ENCODE measurements around the gene PSRC1. TPM values are rescaled to one million over a fixed set of nuclear protein-coding genes. Genes with fewer than 3 reads are reported as not detected.

Gene PSRC1
- total RNA-seq, 2 donors from 2014 or later: 38.5 to 72.7 TPM

DNA sequence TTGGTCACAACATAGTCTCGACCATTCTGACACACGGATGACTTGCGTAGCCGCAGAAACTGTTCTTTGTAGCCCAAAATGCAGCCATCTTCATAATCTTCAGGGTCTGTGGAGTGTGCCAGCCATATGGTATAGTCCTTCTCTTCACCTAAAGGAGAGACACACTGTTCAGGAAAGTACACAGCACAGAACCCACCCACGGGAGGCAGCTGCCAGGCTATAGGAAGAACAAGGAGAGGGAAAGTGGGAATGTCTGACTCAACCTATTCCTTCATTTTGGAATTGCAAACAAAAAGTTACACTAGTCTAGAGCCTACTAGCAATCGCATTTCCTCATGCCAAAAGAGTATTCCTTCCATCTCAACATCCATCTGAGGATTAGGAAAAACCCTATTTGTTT, 40.0 kb upstream of the PSRC1 start:
- WGBS, 2 experiments (ENCODE audit: insufficient coverage in 1 of 2, insufficient read length in 1 of 2): 94% methylated on average over 4 to 6 of the region's 6 CpGs
- Histone ChIP-seq H3K9ac (ENCODE audit: extremely low read depth, low read length, poor library complexity, severe bottlenecking) (no peak overlapping the region), H3K27ac (ENCODE audit: low read depth, low read length) (no peak overlapping the region), H3K4me1 (ENCODE audit: control insufficient read depth, insufficient read depth, low read length) (no peaks in the 10 kb centered on the region), H3K36me3 (ENCODE audit: control insufficient read depth, insufficient read depth, low read length) (peaks cover 48% of the 10 kb centered on the region), H3K9me3 (ENCODE audit: control insufficient read depth, low read length) (no peaks in the 10 kb centered on the region), H3K27me3 (ENCODE audit: control insufficient read depth, insufficient read depth, low read length, poor library complexity, severe bottlenecking) (no peaks in the 10 kb centered on the region), H3K4me3 (ENCODE audit: low read length) (no peak overlapping the region)
- Mint-ChIP-seq H3K9me3 (no peaks in the 10 kb centered on the region), H3K4me3 (no peak overlapping the region), H3K4me1 (peaks cover 5% of the 10 kb centered on the region), H3K27me3 (ENCODE audit: insufficient read depth) (no peaks in the 10 kb centered on the region), H3K27ac (no peak overlapping the region), H3K36me3 (ENCODE audit: low read depth) (peaks cover 49% of the 10 kb centered on the region)
- TF ChIP-seq, protein P1, sequence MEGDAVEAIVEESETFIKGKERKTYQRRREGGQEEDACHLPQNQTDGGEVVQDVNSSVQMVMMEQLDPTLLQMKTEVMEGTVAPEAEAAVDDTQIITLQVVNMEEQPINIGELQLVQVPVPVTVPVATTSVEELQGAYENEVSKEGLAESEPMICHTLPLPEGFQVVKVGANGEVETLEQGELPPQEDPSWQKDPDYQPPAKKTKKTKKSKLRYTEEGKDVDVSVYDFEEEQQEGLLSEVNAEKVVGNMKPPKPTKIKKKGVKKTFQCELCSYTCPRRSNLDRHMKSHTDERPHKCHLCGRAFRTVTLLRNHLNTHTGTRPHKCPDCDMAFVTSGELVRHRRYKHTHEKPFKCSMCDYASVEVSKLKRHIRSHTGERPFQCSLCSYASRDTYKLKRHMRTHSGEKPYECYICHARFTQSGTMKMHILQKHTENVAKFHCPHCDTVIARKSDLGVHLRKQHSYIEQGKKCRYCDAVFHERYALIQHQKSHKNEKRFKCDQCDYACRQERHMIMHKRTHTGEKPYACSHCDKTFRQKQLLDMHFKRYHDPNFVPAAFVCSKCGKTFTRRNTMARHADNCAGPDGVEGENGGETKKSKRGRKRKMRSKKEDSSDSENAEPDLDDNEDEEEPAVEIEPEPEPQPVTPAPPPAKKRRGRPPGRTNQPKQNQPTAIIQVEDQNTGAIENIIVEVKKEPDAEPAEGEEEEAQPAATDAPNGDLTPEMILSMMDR (conservative IDR thresholded peaks at IDR 0.05): no peak
- DNase-seq: no peak

DNA sequence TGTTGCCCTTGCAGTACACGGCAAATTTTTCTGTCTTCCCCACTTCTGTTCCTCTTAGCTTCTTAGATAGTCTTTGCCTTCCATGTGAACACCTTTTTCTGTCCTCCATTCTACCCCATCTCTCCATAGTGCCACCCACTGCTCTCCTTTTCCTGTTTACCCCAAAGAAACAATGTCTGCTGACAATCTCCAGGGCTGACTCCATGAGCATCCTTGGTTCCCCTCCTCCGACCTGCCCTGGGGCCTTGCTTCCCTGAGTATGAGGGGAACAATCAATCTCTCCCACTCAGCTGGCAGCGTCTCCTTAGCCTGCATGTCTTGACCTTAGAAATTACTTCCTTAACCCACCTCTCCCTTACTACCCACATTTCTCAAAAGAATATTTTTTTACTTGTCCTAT, 36.2 kb upstream of the PSRC1 start:
- 83 to 90% methylated on average over 2 to 3 of the region's 3 CpGs for WGBS, 2 experiments (ENCODE audit: insufficient coverage in 1 of 2, insufficient read length in 1 of 2)
- peaks cover 56% of the 10 kb centered on the region for H3K36me3 ChIP-seq (ENCODE audit: control insufficient read depth, insufficient read depth, low read length)

DNA sequence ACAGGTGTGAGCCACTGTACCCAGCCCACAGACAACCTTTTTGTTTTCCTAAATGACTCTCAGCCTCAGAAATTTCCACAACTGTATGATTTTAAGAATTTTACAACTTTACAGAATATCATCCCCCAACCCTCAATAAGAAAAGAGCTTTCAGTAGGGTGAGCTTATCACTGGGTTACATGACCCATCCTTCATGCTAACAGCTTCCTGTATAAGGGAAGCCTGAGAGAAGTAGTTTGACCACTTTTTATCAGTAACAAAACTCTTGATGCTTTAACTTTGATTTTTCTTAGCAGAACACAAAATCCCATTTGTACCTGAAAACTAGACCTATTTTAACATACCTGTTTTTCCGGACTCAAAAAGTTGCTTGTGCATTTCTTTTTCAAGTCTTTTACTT, 33.6 kb upstream of the PSRC1 start:
- Mint-ChIP-seq H3K27me3 (ENCODE audit: insufficient read depth) (no peaks in the 10 kb centered on the region), H3K4me1 (peaks cover 5% of the 10 kb centered on the region), H3K4me3 (no peak overlapping the region), H3K36me3 (ENCODE audit: low read depth) (peaks cover 64% of the 10 kb centered on the region), H3K9me3 (no peaks in the 10 kb centered on the region), H3K27ac (no peak overlapping the region)
- H3K9me3 ChIP-seq (ENCODE audit: control insufficient read depth, low read length): no peaks in the 10 kb centered on the region
- TF ChIP-seq, protein P1 (conservative IDR thresholded peaks at IDR 0.05): no peak
- WGBS, 2 experiments (ENCODE audit: insufficient coverage in 1 of 2, insufficient read length in 1 of 2): 93 to 100% methylated on average over 1 of the region's 1 CpG
- H3K4me3 ChIP-seq (ENCODE audit: low read length): no peak overlapping the region
- no peaks in the 10 kb centered on the region for H3K27me3 ChIP-seq (ENCODE audit: control insufficient read depth, insufficient read depth, low read length, poor library complexity, severe bottlenecking)
- no peak overlapping the region for H3K9ac ChIP-seq (ENCODE audit: extremely low read depth, low read length, poor library complexity, severe bottlenecking)
- no peak overlapping the region for H3K27ac ChIP-seq (ENCODE audit: low read depth, low read length)
- no peaks in the 10 kb centered on the region for H3K4me1 ChIP-seq (ENCODE audit: control insufficient read depth, insufficient read depth, low read length)
- H3K36me3 ChIP-seq (ENCODE audit: control insufficient read depth, insufficient read depth, low read length): peaks cover 57% of the 10 kb centered on the region
- DNase-seq: no peak

More for the DNA sequence above, 36.2 kb upstream of the PSRC1 start:
- H3K27me3 ChIP-seq (ENCODE audit: control insufficient read depth, insufficient read depth, low read length, poor library complexity, severe bottlenecking): no peaks in the 10 kb centered on the region
- TF ChIP-seq, protein P1 (conservative IDR thresholded peaks at IDR 0.05): no peak
- Mint-ChIP-seq H3K27me3 (ENCODE audit: insufficient read depth) (no peaks in the 10 kb centered on the region), H3K9me3 (no peaks in the 10 kb centered on the region), H3K27ac (peak overlapping the region; percentile 14), H3K4me1 (peaks cover 5% of the 10 kb centered on the region), H3K4me3 (no peak overlapping the region), H3K36me3 (ENCODE audit: low read depth) (peaks cover 66% of the 10 kb centered on the region)
- no peaks in the 10 kb centered on the region for H3K4me1 ChIP-seq (ENCODE audit: control insufficient read depth, insufficient read depth, low read length)
- no peak overlapping the region for H3K27ac ChIP-seq (ENCODE audit: low read depth, low read length)
- H3K9ac ChIP-seq (ENCODE audit: extremely low read depth, low read length, poor library complexity, severe bottlenecking): no peak overlapping the region
- no peaks in the 10 kb centered on the region for H3K9me3 ChIP-seq (ENCODE audit: control insufficient read depth, low read length)
- H3K4me3 ChIP-seq (ENCODE audit: low read length): no peak overlapping the region
- peak; percentile 50 for DNase-seq

Data from endodermal cell (in vitro differentiated cells).